ENCODE measurements around the gene ZGRF1. TPM values are rescaled to one million over a fixed set of nuclear protein-coding genes. Genes with fewer than 3 reads are reported as not detected.

Gene ZGRF1
- total and polyA plus RNA-seq, 2 donors (not counting 1 experiment from before 2014, with no cell fraction given) = 4.6 to 13.0 TPM

- peaks cover 5% of the 10 kb centered on the region for H3K9me3 Mint-ChIP-seq (ENCODE audit: insufficient read depth)
- Histone ChIP-seq H3K4me3 (ENCODE audit: control extremely low read depth in 1 of 5, extremely low read depth in 1 of 5, insufficient read depth in 1 of 5, low read depth in 2 of 5, low read length in 4 of 5) (no peak overlapping the region), H3K4me2 (replicated peaks; ENCODE audit: low read depth, low read length, poor library complexity, severe bottlenecking) (no peak overlapping the region), H3K9me3 (ENCODE audit: control extremely low read depth in 1 of 3, control insufficient read depth in 2 of 3, insufficient read depth in 1 of 3, low read length in 2 of 3) (peaks cover 0 to 23% (median 6%) of the 10 kb centered on the region in 3 donors), H3K4me1 (ENCODE audit: control insufficient read depth in 2 of 2, insufficient read depth in 2 of 2, low read length in 2 of 2) (peaks cover 31 to 41% of the 10 kb centered on the region in 2 donors), H3K36me3 (replicated peaks in 1 of 2; ENCODE audit: control extremely low read depth in 1 of 2, control insufficient read depth in 1 of 2, extremely low read depth in 1 of 2, insufficient read depth in 2 of 2, low read length in 1 of 2) (no peaks in the 10 kb centered on the region), H3K27me3 (replicated peaks in 1 of 4; ENCODE audit: control extremely low read depth in 1 of 4, control insufficient read depth in 3 of 4, insufficient read depth in 4 of 4, low read length in 3 of 4) (peaks cover 0 to 66% (median 58%) of the 10 kb centered on the region in 4 experiments), H3K79me2 (ENCODE audit: control insufficient read depth, insufficient read depth, low read length) (no peaks in the 10 kb centered on the region), H2AFZ (ENCODE audit: insufficient read depth, low read depth, low read length, poor library complexity, severe bottlenecking) (no peak overlapping the region), H4K20me1 (ENCODE audit: control insufficient read depth, insufficient read depth, low read length, poor library complexity, severe bottlenecking) (no peaks in the 10 kb centered on the region), H3K9ac (ENCODE audit: low read length) (no peak overlapping the region), H3K27ac (ENCODE audit: low read length in 2 of 2) (no peak overlapping the region)
- TF ChIP-seq EZH2 (IDR thresholded peaks at IDR 0.05; ENCODE audit: borderline replicate concordance, insufficient read depth, low read depth, low read length, poor library complexity, severe bottlenecking) = no peak
- no CpG with 5 or more reads among the region's 6 CpGs for WGBS (ENCODE audit: insufficient coverage)
- DNase-seq (peak; percentile 12), ATAC-seq (ENCODE audit: low read depth) (no peak)
- CTCF ChIA-PET = interaction anchor here (0.7 to 1.9 kb wide), 4 partner anchors 12 to 323 kb away, joined by 3 to 5 read pairs (median 4); no protein-coding TSS in a partner anchor
- peaks cover 75% of the 10 kb centered on the region for H3K27me3 Mint-ChIP-seq
- H3K4me1 Mint-ChIP-seq = peaks cover 30% of the 10 kb centered on the region
- H3K4me3 Mint-ChIP-seq = peak overlapping the region; percentile 81
- POLR2A ChIA-PET = no interaction called here
- intact Hi-C loops (cut with micrococcal nuclease) = no loop called here
- no peak overlapping the region for H3K27ac Mint-ChIP-seq
Observed at GRCh38 chr4:112508356-112508755, 128.4 kb downstream of the ZGRF1 start.

DNA sequence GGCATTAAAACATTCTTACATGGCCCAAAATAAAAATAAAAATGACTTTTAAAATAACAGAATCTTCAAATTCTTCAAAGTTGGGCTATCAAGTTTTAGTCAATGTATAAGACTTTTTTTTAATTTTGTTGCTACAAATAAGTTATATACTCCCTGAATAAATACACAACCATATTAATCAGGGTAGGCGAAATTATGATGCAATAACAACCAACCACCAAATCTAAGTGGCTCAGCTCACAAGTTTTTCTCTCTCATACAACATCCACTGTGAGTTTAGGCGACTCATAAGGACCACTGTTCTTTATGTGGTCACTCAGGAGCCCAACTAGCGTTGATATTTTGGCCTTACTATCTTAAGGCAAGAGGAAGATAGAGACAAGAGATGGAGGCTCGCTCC, 131.9 kb downstream of the ZGRF1 start:
- H4K20me1 ChIP-seq (ENCODE audit: control insufficient read depth, insufficient read depth, low read length, poor library complexity, severe bottlenecking) = no peaks in the 10 kb centered on the region
- WGBS (ENCODE audit: insufficient coverage) = no CpG with 5 or more reads among the region's 4 CpGs
- no peak overlapping the region for H3K27ac Mint-ChIP-seq
- ChIA-PET CTCF (interaction anchor here (3.5 kb wide), 1 partner anchor 20 kb away, joined by 16 read pairs; no protein-coding TSS in a partner anchor), POLR2A (no interaction called here)
- H3K9me3 ChIP-seq (ENCODE audit: control extremely low read depth in 1 of 3, control insufficient read depth in 2 of 3, insufficient read depth in 1 of 3, low read length in 2 of 3) = peaks cover 0 to 8% (median 0%) of the 10 kb centered on the region in 3 donors
- DNase-seq (no peak), ATAC-seq (ENCODE audit: low read depth) (no peak)
- no peak overlapping the region for H2AFZ ChIP-seq (ENCODE audit: insufficient read depth, low read depth, low read length, poor library complexity, severe bottlenecking)
- no peaks in the 10 kb centered on the region for H3K36me3 ChIP-seq (replicated peaks in 1 of 2; ENCODE audit: control extremely low read depth in 1 of 2, control insufficient read depth in 1 of 2, extremely low read depth in 1 of 2, insufficient read depth in 2 of 2, low read length in 1 of 2)
- H3K4me3 Mint-ChIP-seq = no peak overlapping the region
- peaks cover 12% of the 10 kb centered on the region for H3K4me1 Mint-ChIP-seq
- H3K4me1 ChIP-seq (ENCODE audit: control insufficient read depth in 2 of 2, insufficient read depth in 2 of 2, low read length in 2 of 2) = peaks cover 9 to 16% of the 10 kb centered on the region in 2 donors
- H3K9ac ChIP-seq (ENCODE audit: low read length) = no peak overlapping the region
- H3K27me3 Mint-ChIP-seq = peaks cover 59% of the 10 kb centered on the region
- H3K9me3 Mint-ChIP-seq (ENCODE audit: insufficient read depth) = no peaks in the 10 kb centered on the region
- H3K4me3 ChIP-seq (ENCODE audit: control extremely low read depth in 1 of 5, extremely low read depth in 1 of 5, insufficient read depth in 1 of 5, low read depth in 2 of 5, low read length in 4 of 5) = no peak overlapping the region
- peaks cover 0 to 44% (median 31%) of the 10 kb centered on the region in 4 experiments for H3K27me3 ChIP-seq (replicated peaks in 1 of 4; ENCODE audit: control extremely low read depth in 1 of 4, control insufficient read depth in 3 of 4, insufficient read depth in 4 of 4, low read length in 3 of 4)
- no peak overlapping the region for H3K4me2 ChIP-seq (replicated peaks; ENCODE audit: low read depth, low read length, poor library complexity, severe bottlenecking)
- TF ChIP-seq EZH2 (IDR thresholded peaks at IDR 0.05; ENCODE audit: borderline replicate concordance, insufficient read depth, low read depth, low read length, poor library complexity, severe bottlenecking) = no peak
- no peak for TF ChIP-seq CTCF (IDR thresholded peaks at IDR 0.05)
- H3K27ac ChIP-seq (ENCODE audit: low read length in 2 of 2) = no peak overlapping the region
- intact Hi-C loops (cut with micrococcal nuclease) = no loop called here
- no peaks in the 10 kb centered on the region for H3K79me2 ChIP-seq (ENCODE audit: control insufficient read depth, insufficient read depth, low read length)

Measured in B cell (primary cell).